SU-DHL-6 (cell line): ENCODE data around the gene CTF1.

Source experiments
- H2AFZ ChIP-seq: fragments of 200-600 bp; sonication (generic); 2 replicates; pipeline ENCODE4 v1.6.1; 2014; ENCODE audit warnings: low read depth, mild to moderate bottlenecking, moderate library complexity, mixed read lengths, antibody characterized with exemption, low read length; ENCODE audit not compliant: severe bottlenecking
- H3F3A ChIP-seq: fragments of 200-600 bp; shearing (Covaris generic); 2 replicates; pipeline ENCODE4 v1.6.0; 2016; ENCODE audit warnings: antibody characterized with exemption, mild to moderate bottlenecking; ENCODE audit not compliant: insufficient read depth
- H3K27ac ChIP-seq: fragments of 200-600 bp; sonication (generic); 2 replicates; pipeline ENCODE4 v1.5.1; 2016; ENCODE audit warnings: low read depth, mild to moderate bottlenecking, low read length, moderate library complexity, mixed read lengths
- H3K27me3 ChIP-seq: fragments of 200-600 bp; sonication (generic), shearing (Covaris generic); 2 replicates; pipeline ENCODE4 v1.6.0; 2014; ENCODE audit warnings: mild to moderate bottlenecking, low read length
- H3K36me3 ChIP-seq: fragments of 200-600 bp; sonication (generic); 2 replicates; pipeline ENCODE4 v1.6.1; 2014; ENCODE audit warnings: mild to moderate bottlenecking, low read length, mixed read lengths
- H3K4me2 ChIP-seq: fragments of 300-600, 200-600 bp; shearing (Covaris generic), sonication (generic); 2 replicates; pipeline ENCODE4 v1.6.0; 2014; ENCODE audit warnings: low read length, low read depth, mild to moderate bottlenecking; ENCODE audit not compliant: poor library complexity, severe bottlenecking
- H3K4me3 ChIP-seq: fragments of 200-600 bp; sonication (generic); 2 replicates; pipeline ENCODE4 v1.5.1; 2014; ENCODE audit warnings: antibody characterized with exemption, low read length, mild to moderate bottlenecking, mixed read lengths; ENCODE audit not compliant: insufficient read depth, poor library complexity, severe bottlenecking
- H3K79me2 ChIP-seq: fragments of 200-600 bp; sonication (generic); 2 replicates; pipeline ENCODE4 v1.6.1; 2014; ENCODE audit warnings: mild to moderate bottlenecking, low read length, moderate library complexity; ENCODE audit not compliant: insufficient read depth
- H3K9ac ChIP-seq: fragments of 200-600 bp; sonication (generic); 2 replicates; pipeline ENCODE4 v1.7.0; 2014; ENCODE audit warnings: mild to moderate bottlenecking, low read length
- H3K9me2 ChIP-seq: fragments of 200-600 bp; sonication (generic); replicated peaks from 2 replicates; pipeline ENCODE4 v1.6.1; 2014; ENCODE audit warnings: low read length; ENCODE audit not compliant: insufficient read depth
- H3K9me3 ChIP-seq: fragments of 200-600 bp; sonication (generic); 2 replicates; pipeline ENCODE4 v1.6.1; 2014; ENCODE audit warnings: low read length, mixed read lengths; ENCODE audit not compliant: insufficient read depth
- H4K20me1 ChIP-seq: fragments of 200-600 bp; sonication (generic); 2 replicates; pipeline ENCODE4 v1.6.1; 2014; ENCODE audit warnings: low read depth, mild to moderate bottlenecking, antibody characterized with exemption, low read length, moderate library complexity, mixed read lengths
- EZH2phosphoT487 ChIP-seq: fragments of 200-600 bp; sonication (generic), shearing (Covaris generic); conservative IDR thresholded peaks from 2 replicates; pipeline ENCODE4 v1.6.1; 2018; ENCODE audit warnings: mild to moderate bottlenecking, antibody characterized with exemption, low read length, moderate library complexity, mixed read lengths
- TF ChIP-seq, protein P1 (sequence below): fragments of 200-600 bp; sonication (generic); IDR thresholded peaks from one replicate; pipeline ENCODE4 v1.5.1; 2017; ENCODE audit warnings: antibody characterized with exemption, mild to moderate bottlenecking, low read length, moderate library complexity; ENCODE audit not compliant: insufficient read depth, poor library complexity, severe bottlenecking

Gene CTF1

DNA sequence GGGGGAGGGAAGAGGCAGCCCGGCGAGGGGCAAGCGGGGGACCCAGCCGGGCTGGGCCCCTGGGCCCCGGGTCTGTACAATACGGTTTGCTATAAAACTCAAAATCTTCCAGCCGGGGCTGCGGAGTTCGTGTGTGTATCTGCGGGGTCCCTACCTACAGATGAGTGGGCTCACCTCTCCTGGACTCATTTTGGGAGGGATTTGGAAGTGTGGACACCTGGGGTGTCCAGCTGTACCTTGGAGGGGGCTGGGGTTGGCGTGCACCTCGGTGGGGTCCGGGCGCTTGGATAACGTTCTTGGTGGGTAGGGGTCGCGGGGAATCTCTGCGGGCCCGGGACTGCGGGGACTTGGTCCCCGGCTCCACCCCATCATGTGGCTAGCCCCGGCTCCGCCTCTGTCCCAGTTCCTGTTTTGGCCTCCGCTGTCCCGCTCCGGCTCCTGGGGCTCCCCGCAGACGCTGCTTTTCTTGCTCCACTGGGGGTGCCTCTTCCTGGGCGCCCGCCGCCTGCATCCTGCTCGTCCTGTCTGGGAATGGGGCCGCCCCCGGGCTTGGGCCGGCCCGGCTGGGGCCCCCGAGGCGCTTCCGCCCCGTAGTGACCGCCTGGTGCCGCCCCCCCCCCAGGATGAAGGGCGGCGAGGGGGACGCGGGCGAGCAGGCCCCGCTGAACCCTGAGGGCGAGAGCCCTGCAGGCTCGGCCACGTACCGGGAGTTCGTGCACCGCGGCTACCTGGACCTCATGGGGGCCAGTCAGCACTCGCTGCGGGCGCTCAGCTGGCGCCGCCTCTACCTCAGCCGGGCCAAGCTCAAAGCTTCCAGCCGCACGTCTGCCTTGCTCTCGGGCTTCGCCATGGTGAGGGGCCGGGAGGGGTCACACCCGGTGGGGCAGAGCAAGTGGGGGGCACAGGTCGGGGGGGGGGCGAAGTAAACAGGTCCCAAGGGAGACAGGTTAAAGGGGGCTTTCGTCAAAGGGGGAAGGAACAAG lies 52.5 kb downstream of the CTF1 start, which contains the start of gene ORAI3:
TSS of gene ORAI3 (plus strand) at position 402 of the 983 bp plus-strand sequence. CDS start at position 624, 222 bp downstream.
- Histone ChIP-seq H3K4me3 (peak within 1 kb of the TSS; percentile 69), H3F3A (peaks cover 7% of the 10 kb centered on the region; the same call in 1 of the 2 replicates), H3K27ac (peak within 1 kb of the TSS; percentile 44), H3K9ac (peak within 1 kb of the TSS; percentile 89), H3K27me3 (no peaks in the 10 kb centered on the region), H3K9me3 (no peaks in the 10 kb centered on the region), H3K36me3 (no peaks in the 10 kb centered on the region), H3K4me2 (peak within 1 kb of the TSS; percentile 79), H3K9me2 (no peaks in the 10 kb centered on the region), H3K79me2 (0 out of 2 replicates have a peak, but pooled peaks cover 3% of the 10 kb centered on the region), H4K20me1 (no peaks in the 10 kb centered on the region), H2AFZ (peak within 1 kb of the TSS; percentile 67)
- TF ChIP-seq, protein P1, sequence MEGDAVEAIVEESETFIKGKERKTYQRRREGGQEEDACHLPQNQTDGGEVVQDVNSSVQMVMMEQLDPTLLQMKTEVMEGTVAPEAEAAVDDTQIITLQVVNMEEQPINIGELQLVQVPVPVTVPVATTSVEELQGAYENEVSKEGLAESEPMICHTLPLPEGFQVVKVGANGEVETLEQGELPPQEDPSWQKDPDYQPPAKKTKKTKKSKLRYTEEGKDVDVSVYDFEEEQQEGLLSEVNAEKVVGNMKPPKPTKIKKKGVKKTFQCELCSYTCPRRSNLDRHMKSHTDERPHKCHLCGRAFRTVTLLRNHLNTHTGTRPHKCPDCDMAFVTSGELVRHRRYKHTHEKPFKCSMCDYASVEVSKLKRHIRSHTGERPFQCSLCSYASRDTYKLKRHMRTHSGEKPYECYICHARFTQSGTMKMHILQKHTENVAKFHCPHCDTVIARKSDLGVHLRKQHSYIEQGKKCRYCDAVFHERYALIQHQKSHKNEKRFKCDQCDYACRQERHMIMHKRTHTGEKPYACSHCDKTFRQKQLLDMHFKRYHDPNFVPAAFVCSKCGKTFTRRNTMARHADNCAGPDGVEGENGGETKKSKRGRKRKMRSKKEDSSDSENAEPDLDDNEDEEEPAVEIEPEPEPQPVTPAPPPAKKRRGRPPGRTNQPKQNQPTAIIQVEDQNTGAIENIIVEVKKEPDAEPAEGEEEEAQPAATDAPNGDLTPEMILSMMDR, result no peak
- TF ChIP-seq EZH2phosphoT487, result no peak

DNA sequence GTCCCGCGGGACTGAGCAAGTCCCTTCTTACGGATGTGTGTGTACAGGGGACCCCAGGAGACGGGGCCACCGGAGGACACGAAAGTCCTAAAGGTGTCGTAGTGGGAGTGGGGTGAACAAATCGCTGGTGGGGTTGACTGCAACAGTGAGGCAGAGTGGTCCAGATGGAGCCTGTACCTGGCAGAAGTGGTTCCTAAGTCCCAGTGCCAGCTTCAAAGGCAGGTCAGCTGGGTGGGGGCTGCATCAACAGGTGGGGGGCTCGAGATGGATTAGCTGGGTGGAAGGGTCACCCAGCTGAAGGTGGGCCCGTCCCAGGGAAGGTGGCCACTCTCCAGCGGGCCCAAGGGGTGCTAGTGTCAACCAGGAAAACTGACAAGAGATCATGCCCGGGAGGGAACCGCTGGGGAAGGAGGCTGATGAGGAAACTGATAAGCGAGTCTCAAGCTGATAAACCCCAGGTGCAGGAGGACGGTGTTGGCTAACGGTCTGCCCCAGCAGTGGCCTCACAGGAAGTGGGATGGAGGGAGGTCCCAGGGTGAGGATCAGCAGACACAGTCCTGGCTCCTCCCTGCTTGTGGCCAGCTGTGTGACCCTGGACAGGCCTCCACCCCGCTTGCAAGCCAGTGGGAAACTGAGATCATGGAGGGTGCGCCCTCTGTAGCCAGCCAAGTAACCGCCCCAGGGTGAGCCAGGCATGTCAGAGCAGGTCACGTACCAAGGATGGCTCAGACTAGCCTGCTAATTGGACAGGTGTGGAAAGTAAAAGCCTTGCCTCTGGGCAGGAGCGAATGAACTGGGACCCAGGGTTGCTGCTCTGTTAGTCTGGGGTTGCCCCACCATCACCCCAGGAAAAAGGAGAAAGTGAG lies 53.5 kb downstream of the CTF1 start:
- H3K9ac ChIP-seq, result peak overlapping the region; percentile 89
- H3K9me2 ChIP-seq, result no peaks in the 10 kb centered on the region
- peaks cover 9% of the 10 kb centered on the region; the same call in 1 of the 2 replicates for H3F3A ChIP-seq
- no peaks in the 10 kb centered on the region for H3K9me3 ChIP-seq
- H3K27ac ChIP-seq, result 0 out of 2 replicates have a peak overlapping the region, but pooled peaks have one; percentile 42
- 0 out of 2 replicates have a peak, but pooled peaks cover 3% of the 10 kb centered on the region for H3K79me2 ChIP-seq
- peak overlapping the region; percentile 79 for H3K4me2 ChIP-seq
- no peaks in the 10 kb centered on the region for H3K27me3 ChIP-seq
- no peaks in the 10 kb centered on the region for H4K20me1 ChIP-seq
- no peak for TF ChIP-seq EZH2phosphoT487
- TF ChIP-seq, protein P1, result peak; percentile 27
- H3K4me3 ChIP-seq, result peak overlapping the region; percentile 69
- H3K36me3 ChIP-seq, result no peaks in the 10 kb centered on the region
- H2AFZ ChIP-seq, result no peak overlapping the region

DNA sequence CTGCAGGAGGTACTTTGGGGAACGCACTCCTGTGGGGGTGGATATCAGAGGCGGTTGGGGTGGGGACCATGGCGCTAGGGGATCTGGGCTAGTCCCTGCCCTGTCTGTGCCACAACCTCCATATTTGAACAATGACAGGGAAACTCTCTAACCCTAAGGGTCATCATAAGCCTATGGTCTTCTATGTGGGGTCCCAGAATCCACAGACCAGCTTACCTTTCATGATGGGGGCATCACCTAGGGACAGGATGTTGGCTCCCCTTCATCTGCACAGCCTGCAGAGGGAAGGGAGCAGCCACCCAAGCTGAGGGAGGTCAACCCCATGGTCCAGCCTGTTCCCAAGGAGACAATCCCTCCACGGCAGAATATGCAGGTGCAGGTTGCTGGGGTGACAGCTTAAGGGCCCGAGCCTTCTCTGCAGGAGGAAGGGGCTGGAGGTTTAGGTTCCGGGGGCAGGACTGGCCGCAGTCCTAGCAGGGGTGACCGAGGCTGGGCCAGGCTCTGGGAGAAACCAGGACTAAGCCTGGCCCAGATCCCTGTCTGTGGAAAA lies 54.2 kb downstream of the CTF1 start:
- 0 out of 2 replicates have a peak overlapping the region, but pooled peaks have one; percentile 89 for H3K9ac ChIP-seq
- no peak overlapping the region for H3K4me3 ChIP-seq

More for the DNA sequence above, 54.2 kb downstream of the CTF1 start:
- Histone ChIP-seq H3K9me3 (no peaks in the 10 kb centered on the region), H3K4me2 (peak overlapping the region; percentile 79), H3K36me3 (no peaks in the 10 kb centered on the region), H3K9me2 (no peaks in the 10 kb centered on the region), H3F3A (peaks cover 8% of the 10 kb centered on the region; the same call in 1 of the 2 replicates), H3K27me3 (no peaks in the 10 kb centered on the region), H2AFZ (no peak overlapping the region), H3K79me2 (0 out of 2 replicates have a peak, but pooled peaks cover 3% of the 10 kb centered on the region), H4K20me1 (no peaks in the 10 kb centered on the region), H3K27ac (no peak overlapping the region)
- TF ChIP-seq, protein P1, result no peak
- TF ChIP-seq EZH2phosphoT487, result no peak
